ENCODE measurements around the gene C2CD2.

C2CD2 gene

GRCh38 chr21:41903559-41904351 lies 50.1 kb downstream of the C2CD2 start:
- DNase-seq = no peak

- no peak for DNase-seq
Observed at GRCh38 chr21:41902946-41903345, 50.9 kb downstream of the C2CD2 start.

- no peak for DNase-seq
Observed at GRCh38 chr21:41901782-41902181, 52.0 kb downstream of the C2CD2 start.

GRCh38 chr21:41901099-41901498 lies 52.7 kb downstream of the C2CD2 start:
- no peak for DNase-seq

GRCh38 chr21:41900401-41900800 lies 53.4 kb downstream of the C2CD2 start:
- DNase-seq = no peak

- DNase-seq = no peak
Observed at GRCh38 chr21:41899426-41900202, 54.2 kb downstream of the C2CD2 start.

- no peak for DNase-seq
Observed at GRCh38 chr21:41898998-41899397, 54.8 kb downstream of the C2CD2 start.

GRCh38 chr21:41897700-41898099 lies 56.1 kb downstream of the C2CD2 start:
- no peak for DNase-seq

- DNase-seq = no peak
Observed at GRCh38 chr21:41897047-41897669, 56.7 kb downstream of the C2CD2 start.

- DNase-seq = no peak
Observed at GRCh38 chr21:41895643-41896493, 58.0 kb downstream of the C2CD2 start.

- no peak for DNase-seq
Observed at GRCh38 chr21:41894922-41895557, 58.8 kb downstream of the C2CD2 start.

GRCh38 chr21:41894511-41894910 lies 59.3 kb downstream of the C2CD2 start:
- DNase-seq = no peak

- no peak for DNase-seq
Observed at GRCh38 chr21:41892726-41893125, 61.1 kb downstream of the C2CD2 start.

GRCh38 chr21:41891132-41891531 lies 62.7 kb downstream of the C2CD2 start:
- DNase-seq = no peak

- no peak for DNase-seq
Observed at GRCh38 chr21:41890355-41890754, 63.5 kb downstream of the C2CD2 start.

GRCh38 chr21:41888749-41889376 lies 65.0 kb downstream of the C2CD2 start:
- DNase-seq = no peak

- no peak for DNase-seq
Observed at GRCh38 chr21:41887667-41888066, 66.2 kb downstream of the C2CD2 start.

GRCh38 chr21:41886328-41886727 lies 67.5 kb downstream of the C2CD2 start:
- DNase-seq = no peak

GRCh38 chr21:41885341-41886024 lies 68.3 kb downstream of the C2CD2 start:
- no peak for DNase-seq

GRCh38 chr21:41884501-41885030 lies 69.3 kb downstream of the C2CD2 start:
- no peak for DNase-seq

- no peak for DNase-seq
Observed at GRCh38 chr21:41883582-41883981, 70.2 kb downstream of the C2CD2 start.

Data from femur (tissue), 1 donor.